SU-DHL-6 (cell line): ENCODE measurements around the gene ATAD3C.

ENCODE experiments used
- H2AFZ ChIP-seq: fragments of 200-600 bp; sonication (generic); 2 replicates; pipeline ENCODE4 v1.6.1; 2014; ENCODE audit warnings: low read depth, mild to moderate bottlenecking, moderate library complexity, mixed read lengths, antibody characterized with exemption, low read length; ENCODE audit not compliant: severe bottlenecking
- H3F3A ChIP-seq: fragments of 200-600 bp; shearing (Covaris generic); 2 replicates; pipeline ENCODE4 v1.6.0; 2016; ENCODE audit warnings: antibody characterized with exemption, mild to moderate bottlenecking; ENCODE audit not compliant: insufficient read depth
- H3K27ac ChIP-seq: fragments of 200-600 bp; sonication (generic); 2 replicates; pipeline ENCODE4 v1.5.1; 2016; ENCODE audit warnings: low read depth, mild to moderate bottlenecking, low read length, moderate library complexity, mixed read lengths
- H3K27me3 ChIP-seq: fragments of 200-600 bp; sonication (generic), shearing (Covaris generic); 2 replicates; pipeline ENCODE4 v1.6.0; 2014; ENCODE audit warnings: mild to moderate bottlenecking, low read length
- H3K36me3 ChIP-seq: fragments of 200-600 bp; sonication (generic); 2 replicates; pipeline ENCODE4 v1.6.1; 2014; ENCODE audit warnings: mild to moderate bottlenecking, low read length, mixed read lengths
- H3K4me2 ChIP-seq: fragments of 300-600, 200-600 bp; shearing (Covaris generic), sonication (generic); 2 replicates; pipeline ENCODE4 v1.6.0; 2014; ENCODE audit warnings: low read length, low read depth, mild to moderate bottlenecking; ENCODE audit not compliant: poor library complexity, severe bottlenecking
- H3K4me3 ChIP-seq: fragments of 200-600 bp; sonication (generic); 2 replicates; pipeline ENCODE4 v1.5.1; 2014; ENCODE audit warnings: antibody characterized with exemption, low read length, mild to moderate bottlenecking, mixed read lengths; ENCODE audit not compliant: insufficient read depth, poor library complexity, severe bottlenecking
- H3K79me2 ChIP-seq: fragments of 200-600 bp; sonication (generic); 2 replicates; pipeline ENCODE4 v1.6.1; 2014; ENCODE audit warnings: mild to moderate bottlenecking, low read length, moderate library complexity; ENCODE audit not compliant: insufficient read depth
- H3K9ac ChIP-seq: fragments of 200-600 bp; sonication (generic); 2 replicates; pipeline ENCODE4 v1.7.0; 2014; ENCODE audit warnings: mild to moderate bottlenecking, low read length
- H3K9me2 ChIP-seq: fragments of 200-600 bp; sonication (generic); replicated peaks from 2 replicates; pipeline ENCODE4 v1.6.1; 2014; ENCODE audit warnings: low read length; ENCODE audit not compliant: insufficient read depth
- H3K9me3 ChIP-seq: fragments of 200-600 bp; sonication (generic); 2 replicates; pipeline ENCODE4 v1.6.1; 2014; ENCODE audit warnings: low read length, mixed read lengths; ENCODE audit not compliant: insufficient read depth
- H4K20me1 ChIP-seq: fragments of 200-600 bp; sonication (generic); 2 replicates; pipeline ENCODE4 v1.6.1; 2014; ENCODE audit warnings: low read depth, mild to moderate bottlenecking, antibody characterized with exemption, low read length, moderate library complexity, mixed read lengths
- CTCF ChIP-seq: fragments of 200-600 bp; sonication (generic); IDR thresholded peaks from one replicate; pipeline ENCODE4 v1.5.1; 2017; ENCODE audit warnings: antibody characterized with exemption, mild to moderate bottlenecking, low read length, moderate library complexity; ENCODE audit not compliant: insufficient read depth, poor library complexity, severe bottlenecking
- EZH2phosphoT487 ChIP-seq: fragments of 200-600 bp; sonication (generic), shearing (Covaris generic); conservative IDR thresholded peaks from 2 replicates; pipeline ENCODE4 v1.6.1; 2018; ENCODE audit warnings: mild to moderate bottlenecking, antibody characterized with exemption, low read length, moderate library complexity, mixed read lengths

ATAD3C gene

DNA sequence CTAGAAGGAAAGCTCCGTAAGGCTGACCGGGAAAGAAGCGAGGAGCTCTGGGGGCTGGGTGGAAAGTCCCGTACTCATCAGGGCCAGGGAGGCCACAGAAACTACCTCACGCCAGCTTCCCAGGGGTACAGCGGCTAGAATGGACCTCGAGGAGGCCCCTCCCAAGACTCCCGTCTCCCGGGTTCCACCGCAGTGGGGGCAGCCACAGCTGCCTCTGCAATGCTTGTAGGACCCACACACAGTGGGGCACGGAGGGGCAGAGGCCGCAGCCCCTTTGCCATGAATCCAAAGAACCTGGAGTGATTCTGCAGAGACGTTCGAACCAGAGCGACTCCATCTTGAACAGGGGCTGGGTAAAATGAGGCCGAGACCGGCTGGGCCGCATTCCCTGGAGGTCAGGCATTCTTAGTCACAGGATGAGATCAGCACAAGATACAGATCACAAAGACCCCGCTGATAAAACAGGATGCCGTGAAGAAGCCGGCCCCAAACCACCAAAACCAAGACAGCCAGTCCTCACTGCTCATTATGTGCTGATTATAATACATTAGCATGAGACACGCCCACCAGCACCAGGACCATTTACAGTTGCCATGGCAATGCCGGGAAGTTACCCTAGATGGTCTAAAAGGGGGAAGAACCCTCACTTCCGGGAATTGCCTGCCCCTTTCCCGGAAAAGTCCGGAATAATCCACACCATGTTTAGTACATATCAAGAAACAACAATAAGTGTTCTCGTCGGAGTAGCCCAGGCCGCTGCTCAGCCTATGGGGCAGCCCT, 26.8 kb upstream of the ATAD3C start:
- no peaks in the 10 kb centered on the region for H3F3A ChIP-seq
- H3K9ac ChIP-seq, result no peak overlapping the region
- H3K4me2 ChIP-seq, result no peak overlapping the region
- TF ChIP-seq CTCF (no peak), EZH2phosphoT487 (no peak)
- no peaks in the 10 kb centered on the region for H4K20me1 ChIP-seq
- no peaks in the 10 kb centered on the region for H3K9me3 ChIP-seq
- no peaks in the 10 kb centered on the region for H3K36me3 ChIP-seq
- H3K4me3 ChIP-seq, result no peak overlapping the region
- H3K9me2 ChIP-seq, result no peaks in the 10 kb centered on the region
- H2AFZ ChIP-seq, result no peak overlapping the region
- H3K27ac ChIP-seq, result no peak overlapping the region
- no peaks in the 10 kb centered on the region for H3K27me3 ChIP-seq
- H3K79me2 ChIP-seq, result no peaks in the 10 kb centered on the region

DNA sequence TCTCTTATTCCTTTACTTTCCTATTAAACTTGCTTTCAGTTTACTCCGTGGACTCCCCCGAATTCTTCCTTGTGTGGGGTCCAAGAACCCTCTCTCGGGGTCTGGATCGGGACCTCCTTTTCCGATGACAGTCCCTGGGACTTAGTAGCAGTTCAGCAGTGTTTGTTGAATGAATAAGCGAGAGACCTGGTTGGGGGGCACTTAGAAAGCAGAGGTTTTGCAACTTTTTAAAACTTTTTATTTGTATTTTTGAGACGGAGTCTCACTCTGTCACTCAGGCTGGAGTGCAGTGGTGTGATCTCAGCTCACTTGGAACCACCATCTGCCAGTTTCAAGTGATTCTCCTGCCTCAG, 26.3 kb upstream of the ATAD3C start:
- H3K27ac ChIP-seq, result no peak overlapping the region

DNA sequence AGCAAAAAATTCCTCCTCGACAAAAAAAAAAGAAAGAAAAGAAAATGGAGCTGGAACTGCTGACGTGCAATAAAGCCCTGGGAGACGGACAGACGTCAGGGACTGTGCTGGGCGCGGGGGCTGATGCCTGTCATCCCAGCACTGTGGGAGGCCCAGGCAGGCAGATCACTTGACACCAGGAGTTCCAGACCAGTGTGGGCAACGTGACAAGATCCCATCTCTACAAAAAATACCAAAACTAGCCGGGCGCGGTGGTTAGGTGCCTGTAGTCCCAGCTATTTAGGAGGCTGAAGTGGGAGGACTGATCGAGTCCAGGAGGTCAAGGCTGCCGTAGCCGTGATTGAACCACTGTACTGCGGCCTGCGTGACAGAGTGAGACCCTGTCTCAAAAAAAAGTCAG, 24.8 kb upstream of the ATAD3C start:
- no peak overlapping the region for H3K4me2 ChIP-seq

More for the DNA sequence above, 26.3 kb upstream of the ATAD3C start:
- H3K9ac ChIP-seq, result no peak overlapping the region
- no peak overlapping the region for H3K4me3 ChIP-seq
- H3K4me2 ChIP-seq, result no peak overlapping the region
- H3F3A ChIP-seq, result no peaks in the 10 kb centered on the region
- no peaks in the 10 kb centered on the region for H3K36me3 ChIP-seq
- H3K9me3 ChIP-seq, result no peaks in the 10 kb centered on the region
- H3K27me3 ChIP-seq, result no peaks in the 10 kb centered on the region
- TF ChIP-seq CTCF, result no peak
- TF ChIP-seq EZH2phosphoT487, result no peak
- no peaks in the 10 kb centered on the region for H3K9me2 ChIP-seq
- no peak overlapping the region for H2AFZ ChIP-seq
- no peaks in the 10 kb centered on the region for H3K79me2 ChIP-seq
- H4K20me1 ChIP-seq, result no peaks in the 10 kb centered on the region

More for the DNA sequence above, 24.8 kb upstream of the ATAD3C start:
- H3K4me3 ChIP-seq, result no peak overlapping the region
- no peaks in the 10 kb centered on the region for H3K27me3 ChIP-seq
- H3K9me3 ChIP-seq, result no peaks in the 10 kb centered on the region
- H3K27ac ChIP-seq, result no peak overlapping the region
- H3K9ac ChIP-seq, result no peak overlapping the region
- TF ChIP-seq EZH2phosphoT487, result no peak
- no peak for TF ChIP-seq CTCF
- no peaks in the 10 kb centered on the region for H3F3A ChIP-seq
- H3K9me2 ChIP-seq, result no peaks in the 10 kb centered on the region
- H3K36me3 ChIP-seq, result no peaks in the 10 kb centered on the region
- H3K79me2 ChIP-seq, result no peaks in the 10 kb centered on the region
- no peaks in the 10 kb centered on the region for H4K20me1 ChIP-seq
- H2AFZ ChIP-seq, result no peak overlapping the region
